Neutrophil (primary cell): ENCODE measurements around the gene CRADD.

ENCODE experiments used
- H3K27ac ChIP-seq: fragments of 200-600 bp; sonication (generic); 2 replicates; pipeline ENCODE4 v1.5.1; 2016; ENCODE audit warnings: mild to moderate bottlenecking, moderate library complexity
- H3K27me3 ChIP-seq: fragments of 200-600 bp; sonication (generic); 2 replicates; pipeline ENCODE4 v1.6.0; 2016; ENCODE audit warnings: mild to moderate bottlenecking
- H3K36me3 ChIP-seq: fragments of 200-600 bp; sonication (generic); 2 replicates; pipeline ENCODE4 v1.5.1; 2017
- H3K4me1 ChIP-seq, 2 experiments: fragments of 200-600 bp in 1 of 2; sonication (generic) in 1 of 2; 1 replicate in 1 of 2; 2 replicates in 1 of 2; pipeline versions ENCODE4 v1.5.1 to v1.6.1; 2013 to 2016; ENCODE audit warnings: low read depth in 1 of 2, low read length in 1 of 2, mild to moderate bottlenecking in 1 of 2, moderate library complexity in 1 of 2; ENCODE audit not compliant: control insufficient read depth in 1 of 2, insufficient read depth in 1 of 2
- H3K4me3 ChIP-seq, 2 experiments: fragments of 200-600 bp in 1 of 2; sonication (generic) in 1 of 2; 1 replicate in 1 of 2; 2 replicates in 1 of 2; pipeline ENCODE4 v1.5.1; 2013 to 2016; ENCODE audit warnings: low read depth in 1 of 2, low read length in 1 of 2, mild to moderate bottlenecking in 1 of 2, moderate library complexity in 1 of 2
- H3K9me3 ChIP-seq: fragments of 200-600 bp; sonication (generic); 2 replicates; pipeline ENCODE4 v1.5.1; 2016
- CTCF ChIP-seq: fragments of 200-600 bp; sonication (generic); IDR thresholded peaks from 2 replicates; pipeline ENCODE4 v1.5.1; 2016; ENCODE audit warnings: antibody characterized with exemption

The CRADD gene

GRCh38 chr12:93912086-93912733, 235.0 kb downstream of the CRADD start:
- TF ChIP-seq CTCF: no peak
- no peaks in the 10 kb centered on the region for H3K9me3 ChIP-seq
- no peaks in the 10 kb centered on the region for H3K27me3 ChIP-seq
- H3K27ac ChIP-seq: no peak overlapping the region
- no peak overlapping the region for H3K4me3 ChIP-seq
- no peaks in the 10 kb centered on the region for H3K36me3 ChIP-seq
- no peaks in the 10 kb centered on the region for H3K4me1 ChIP-seq

- no peaks in the 10 kb centered on the region for H3K27me3 ChIP-seq
- no peaks in the 10 kb centered on the region for H3K4me1 ChIP-seq
- no peak overlapping the region for H3K4me3 ChIP-seq
- no peaks in the 10 kb centered on the region for H3K36me3 ChIP-seq
- H3K9me3 ChIP-seq: no peaks in the 10 kb centered on the region
- TF ChIP-seq CTCF: no peak
- H3K27ac ChIP-seq: no peak overlapping the region
Observed at GRCh38 chr12:93913845-93914244, 236.7 kb downstream of the CRADD start.

- no peak overlapping the region for H3K27ac ChIP-seq
- H3K4me1 ChIP-seq: no peaks in the 10 kb centered on the region
- no peaks in the 10 kb centered on the region for H3K27me3 ChIP-seq
- no peak overlapping the region for H3K4me3 ChIP-seq
- H3K36me3 ChIP-seq: no peaks in the 10 kb centered on the region
- TF ChIP-seq CTCF: no peak
- H3K9me3 ChIP-seq: no peaks in the 10 kb centered on the region
Observed at GRCh38 chr12:93914281-93914680, 237.1 kb downstream of the CRADD start.

GRCh38 chr12:93915411-93915810, 238.2 kb downstream of the CRADD start:
- no peak for TF ChIP-seq CTCF
- Histone ChIP-seq H3K4me1 (no peaks in the 10 kb centered on the region), H3K27ac (no peak overlapping the region), H3K9me3 (no peaks in the 10 kb centered on the region), H3K36me3 (no peaks in the 10 kb centered on the region), H3K4me3 (no peak overlapping the region), H3K27me3 (no peaks in the 10 kb centered on the region)

GRCh38 chr12:93916402-93916801, 239.2 kb downstream of the CRADD start:
- no peaks in the 10 kb centered on the region for H3K36me3 ChIP-seq
- H3K27me3 ChIP-seq: no peaks in the 10 kb centered on the region
- no peaks in the 10 kb centered on the region for H3K4me1 ChIP-seq
- no peak overlapping the region for H3K27ac ChIP-seq
- no peak for TF ChIP-seq CTCF
- no peaks in the 10 kb centered on the region for H3K9me3 ChIP-seq
- no peak overlapping the region for H3K4me3 ChIP-seq
